GM12873 (cell line): ENCODE measurements around the gene ARHGAP24.

ENCODE experiments used
- TF ChIP-seq, protein P1 (sequence below): IDR thresholded peaks from 2 replicates; pipeline ENCODE4 v1.5.1; 2012; ENCODE audit warnings: low read depth, mild to moderate bottlenecking, moderate library complexity, low read length, control low read depth; ENCODE audit not compliant: insufficient read depth; ENCODE audit errors: missing control alignments

The ARHGAP24 gene

GRCh38 chr4:85821688-85822455 lies 346.9 kb downstream of the ARHGAP24 start:
- TF ChIP-seq, protein P1, sequence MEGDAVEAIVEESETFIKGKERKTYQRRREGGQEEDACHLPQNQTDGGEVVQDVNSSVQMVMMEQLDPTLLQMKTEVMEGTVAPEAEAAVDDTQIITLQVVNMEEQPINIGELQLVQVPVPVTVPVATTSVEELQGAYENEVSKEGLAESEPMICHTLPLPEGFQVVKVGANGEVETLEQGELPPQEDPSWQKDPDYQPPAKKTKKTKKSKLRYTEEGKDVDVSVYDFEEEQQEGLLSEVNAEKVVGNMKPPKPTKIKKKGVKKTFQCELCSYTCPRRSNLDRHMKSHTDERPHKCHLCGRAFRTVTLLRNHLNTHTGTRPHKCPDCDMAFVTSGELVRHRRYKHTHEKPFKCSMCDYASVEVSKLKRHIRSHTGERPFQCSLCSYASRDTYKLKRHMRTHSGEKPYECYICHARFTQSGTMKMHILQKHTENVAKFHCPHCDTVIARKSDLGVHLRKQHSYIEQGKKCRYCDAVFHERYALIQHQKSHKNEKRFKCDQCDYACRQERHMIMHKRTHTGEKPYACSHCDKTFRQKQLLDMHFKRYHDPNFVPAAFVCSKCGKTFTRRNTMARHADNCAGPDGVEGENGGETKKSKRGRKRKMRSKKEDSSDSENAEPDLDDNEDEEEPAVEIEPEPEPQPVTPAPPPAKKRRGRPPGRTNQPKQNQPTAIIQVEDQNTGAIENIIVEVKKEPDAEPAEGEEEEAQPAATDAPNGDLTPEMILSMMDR = no peak

GRCh38 chr4:85823295-85823694 lies 348.3 kb downstream of the ARHGAP24 start:
- TF ChIP-seq, protein P1 = no peak

- TF ChIP-seq, protein P1 = no peak
These were observed 349.4 kb downstream of the ARHGAP24 start for GRCh38 chr4:85824166-85824945.

DNA sequence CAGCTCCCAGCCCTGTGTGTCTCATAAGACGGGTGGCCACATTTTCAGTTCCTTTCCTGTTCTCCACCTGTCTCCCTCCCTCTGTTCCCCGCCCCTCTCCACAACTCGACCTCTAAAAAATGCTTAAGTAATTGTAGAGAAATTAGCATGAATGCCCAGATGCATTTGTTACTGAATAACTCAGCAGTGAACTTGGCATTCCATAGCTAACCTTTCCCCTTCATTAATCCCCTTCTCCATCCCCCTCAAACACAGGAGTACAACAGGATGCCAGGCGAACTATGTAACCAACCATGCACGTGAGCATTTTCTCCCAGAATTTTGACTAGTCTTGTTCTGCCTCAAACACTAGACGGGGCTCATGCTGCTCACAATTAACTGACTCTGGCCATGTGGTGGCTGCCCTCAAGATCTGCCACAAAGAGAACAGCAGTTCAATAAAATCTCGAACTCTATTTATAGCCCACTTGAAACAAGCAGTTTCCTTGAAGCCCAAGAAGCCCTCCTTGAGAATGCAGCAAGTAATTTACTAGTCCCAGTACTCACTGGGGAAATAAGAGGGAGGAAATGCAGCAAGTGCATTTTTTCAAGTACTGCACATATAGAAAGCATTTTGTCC lies 351.2 kb downstream of the ARHGAP24 start:
- TF ChIP-seq, protein P1 = peak; percentile 8

DNA sequence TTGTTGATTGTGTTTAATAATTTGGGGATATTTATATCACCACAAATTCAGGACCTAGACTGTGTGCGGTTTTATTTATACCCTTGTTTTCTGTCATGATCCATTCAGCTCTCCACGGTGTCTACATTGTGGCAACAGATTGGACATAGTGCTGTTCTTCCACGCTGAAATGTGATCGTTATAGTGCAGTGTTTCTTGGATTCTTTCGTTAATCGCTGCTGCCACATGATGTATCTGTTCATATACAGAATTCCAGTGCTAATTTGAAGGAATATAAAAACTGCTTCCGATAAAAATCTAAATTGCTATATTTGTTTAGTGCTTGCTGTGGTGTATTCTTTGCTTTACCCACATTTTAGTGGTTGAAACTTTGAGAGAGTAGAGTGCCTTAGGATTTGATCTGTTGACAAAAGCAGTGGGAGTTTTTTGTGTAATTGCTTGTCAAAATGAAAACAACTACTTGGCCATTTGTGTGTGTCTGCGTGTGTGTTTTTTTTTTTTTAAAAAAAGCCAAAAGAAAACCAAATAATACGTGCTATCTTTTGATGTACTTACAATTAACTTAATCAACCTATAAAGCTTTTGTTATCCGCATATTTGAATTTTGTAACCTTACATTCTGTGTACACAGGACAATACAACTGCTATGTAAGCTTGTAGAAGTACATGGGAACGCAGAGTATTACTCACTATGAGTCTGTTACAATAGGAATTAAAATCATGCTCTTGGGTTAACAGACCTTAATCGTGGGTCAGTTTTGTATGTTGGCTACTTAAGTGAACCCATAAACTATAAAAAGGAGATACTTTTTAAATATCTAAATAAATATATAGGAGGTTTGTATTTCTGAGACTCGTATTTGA lies 353.3 kb downstream of the ARHGAP24 start:
- TF ChIP-seq, protein P1 = no peak

- TF ChIP-seq, protein P1 = no peak
These were observed 354.5 kb downstream of the ARHGAP24 start for GRCh38 chr4:85829276-85830051.
